Fibroblast of skin of left biceps (primary cell): Measurements from ENCODE around the gene TECR.
A peak's percentile ranks its signal among the peaks of the same experiment; 100 is the strongest.
"Not testable (repeated sequence)": the region's sequence is repeated elsewhere in the genome, so short reads cannot be mapped to it uniquely, and the experiment has no call there.

Source experiments
- DNase-seq, 2 experiments: peaks; one replicate each; pipeline ENCODE4 v3.0.0-alpha.2; 2013; ENCODE audit warnings: low read depth in 2 of 2

Gene TECR

GRCh38 chr19:14560776-14561108 lies 31.3 kb downstream of the TECR start:
- no peak for DNase-seq

GRCh38 chr19:14561249-14561648 lies 31.9 kb downstream of the TECR start:
- no peak for DNase-seq

- no peak for DNase-seq
These were observed 32.5 kb downstream of the TECR start for GRCh38 chr19:14561847-14562351.

DNA sequence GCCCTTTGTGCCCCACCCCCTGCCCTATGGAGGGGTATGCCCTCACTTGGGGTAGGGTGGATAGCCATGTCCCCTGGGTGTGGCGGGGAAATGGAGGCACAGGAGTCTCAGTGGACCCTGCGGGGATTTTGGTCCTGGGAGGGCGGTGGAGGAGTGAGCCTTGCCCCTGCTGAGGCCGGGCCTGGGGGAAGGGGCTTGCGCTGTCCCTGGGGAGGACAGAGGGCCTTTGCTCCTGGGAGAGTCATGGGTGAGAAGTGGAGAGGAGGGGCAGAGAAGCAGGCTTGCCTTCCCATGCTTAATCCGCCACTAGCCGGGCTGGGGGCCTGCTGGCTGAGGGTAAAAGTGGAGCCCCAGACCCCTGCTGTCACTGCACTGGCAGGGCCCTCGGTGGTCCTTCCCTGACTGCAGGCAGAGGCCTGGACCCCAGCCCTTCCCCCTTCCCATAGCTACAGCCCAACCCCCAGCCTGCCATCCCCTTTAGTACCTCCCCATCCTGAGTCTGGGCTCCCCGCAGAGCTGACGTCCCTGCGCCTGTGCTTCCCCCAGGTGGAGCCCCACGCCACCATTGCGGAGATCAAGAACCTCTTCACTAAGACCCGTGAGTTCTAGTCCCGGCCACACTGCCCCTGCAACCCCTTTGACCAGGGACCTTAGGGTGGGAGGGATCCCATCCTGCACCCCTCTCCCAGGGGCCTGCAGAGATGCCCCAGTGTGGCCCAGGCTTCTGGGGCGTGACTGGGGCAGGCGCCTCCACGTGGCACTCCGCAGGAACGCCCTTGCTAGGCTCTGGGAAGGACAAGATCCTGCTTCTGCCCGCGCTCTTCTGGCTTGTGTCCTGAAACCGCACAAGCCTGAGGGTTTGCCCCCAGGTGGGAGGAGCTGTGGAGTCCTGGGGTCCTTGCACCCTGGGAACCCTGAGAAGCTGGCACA lies 33.5 kb downstream of the TECR start:
- DNase-seq = no peak

DNA sequence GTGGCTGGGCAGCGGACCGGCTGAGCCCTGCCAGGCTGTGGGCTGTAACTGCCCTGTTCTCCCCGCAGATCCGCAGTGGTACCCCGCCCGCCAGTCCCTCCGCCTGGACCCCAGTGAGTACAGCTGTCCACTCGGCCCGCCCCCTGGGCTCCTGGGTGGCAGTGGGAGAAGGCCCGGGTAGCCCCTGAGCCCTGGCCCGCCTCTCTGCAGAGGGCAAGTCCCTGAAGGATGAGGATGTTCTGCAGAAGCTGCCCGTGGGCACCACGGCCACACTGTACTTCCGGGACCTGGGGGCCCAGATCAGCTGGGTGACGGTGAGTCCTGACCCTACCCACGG lies 34.2 kb downstream of the TECR start:
- DNase-seq = no peak

GRCh38 chr19:14563989-14564651 lies 34.7 kb downstream of the TECR start:
- DNase-seq = no peak

DNA sequence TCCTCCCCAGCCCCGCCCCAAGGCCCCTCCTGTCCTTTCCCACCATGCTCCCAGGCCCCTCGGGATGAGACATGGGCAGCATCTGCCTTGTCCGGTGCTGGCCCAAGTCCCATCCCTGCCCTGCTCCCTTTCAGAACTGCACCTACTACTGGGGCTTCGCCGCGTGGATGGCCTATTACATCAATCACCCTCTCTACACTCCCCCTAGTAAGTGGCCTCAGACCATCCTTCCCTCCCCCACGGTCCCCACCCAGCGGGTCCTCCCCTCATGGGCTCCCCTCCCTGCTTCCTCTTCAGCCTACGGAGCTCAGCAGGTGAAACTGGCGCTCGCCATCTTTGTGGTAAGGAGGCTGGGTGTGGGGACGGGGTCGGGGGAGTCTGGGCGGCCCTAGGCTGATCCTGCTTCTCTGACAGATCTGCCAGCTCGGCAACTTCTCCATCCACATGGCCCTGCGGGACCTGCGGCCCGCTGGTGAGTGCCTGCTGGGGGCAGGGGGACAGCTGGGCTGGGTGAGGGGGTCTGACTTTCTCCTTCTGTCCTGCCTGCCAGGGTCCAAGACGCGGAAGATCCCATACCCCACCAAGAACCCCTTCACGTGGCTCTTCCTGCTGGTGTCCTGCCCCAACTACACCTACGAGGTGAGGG lies 35.4 kb downstream of the TECR start:
- not testable (repeated sequence) for DNase-seq

DNA sequence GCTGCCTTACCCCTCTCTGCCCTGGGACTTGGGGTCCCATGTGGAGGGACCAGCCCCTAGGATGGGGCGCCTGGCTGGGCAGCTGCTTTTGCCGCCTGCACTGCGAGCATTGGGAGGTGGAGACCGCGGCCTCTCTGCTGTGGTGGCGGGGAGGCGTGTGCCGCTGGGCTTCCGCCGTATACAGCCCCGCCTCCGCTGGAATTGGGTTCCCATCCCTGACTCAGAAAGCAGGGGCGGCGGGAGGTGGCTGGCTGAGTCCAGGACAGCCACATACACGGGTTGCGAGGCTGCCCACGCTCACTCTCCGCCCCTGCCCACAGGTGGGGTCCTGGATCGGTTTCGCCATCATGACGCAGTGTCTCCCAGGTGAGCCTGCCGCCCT lies 35.9 kb downstream of the TECR start:
- DNase-seq = no peak

DNA sequence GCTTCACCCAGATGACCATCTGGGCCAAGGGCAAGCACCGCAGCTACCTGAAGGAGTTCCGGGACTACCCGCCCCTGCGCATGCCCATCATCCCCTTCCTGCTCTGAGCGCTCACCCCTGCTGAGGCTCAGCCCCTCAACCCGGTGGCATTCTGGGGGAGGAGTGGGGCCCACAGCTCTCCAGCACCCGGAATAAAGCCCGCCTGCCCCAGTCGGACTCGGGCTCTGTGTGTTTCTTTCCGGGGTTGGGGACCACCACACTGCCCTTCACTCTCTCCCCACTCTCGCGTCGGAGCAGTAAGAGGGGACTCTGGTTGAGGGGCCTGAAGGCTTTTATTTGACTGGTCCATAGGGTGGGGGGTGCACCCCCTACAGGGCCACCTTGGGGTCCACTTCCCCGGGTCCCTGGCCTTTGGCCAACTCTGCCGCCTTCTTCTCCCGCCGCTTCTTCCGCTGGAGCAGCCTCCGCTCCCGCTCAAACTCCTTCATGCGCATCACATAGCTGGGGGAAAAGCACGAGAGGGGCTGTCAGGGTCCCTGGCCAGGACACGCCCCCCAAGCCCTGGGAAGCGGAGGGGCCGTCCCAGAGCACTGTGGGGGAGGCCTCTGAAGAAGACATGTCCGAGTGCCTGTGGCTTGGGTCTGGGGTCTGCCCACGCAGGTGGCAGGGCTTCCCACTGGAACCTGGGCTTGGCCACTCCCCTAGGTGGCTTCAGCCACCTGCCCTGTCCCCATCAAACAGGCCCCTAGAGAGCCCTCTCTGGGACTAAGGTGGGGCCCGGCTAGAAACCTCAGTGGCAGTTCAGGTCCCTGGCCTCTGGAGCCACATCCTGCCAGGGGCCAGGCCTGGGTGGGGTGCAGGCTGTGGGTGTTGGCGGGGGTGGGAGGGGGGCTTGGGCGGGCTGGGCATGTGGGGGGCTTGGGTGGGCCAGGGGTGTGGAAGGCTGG lies 36.6 kb downstream of the TECR start:
- DNase-seq = no peak

DNA sequence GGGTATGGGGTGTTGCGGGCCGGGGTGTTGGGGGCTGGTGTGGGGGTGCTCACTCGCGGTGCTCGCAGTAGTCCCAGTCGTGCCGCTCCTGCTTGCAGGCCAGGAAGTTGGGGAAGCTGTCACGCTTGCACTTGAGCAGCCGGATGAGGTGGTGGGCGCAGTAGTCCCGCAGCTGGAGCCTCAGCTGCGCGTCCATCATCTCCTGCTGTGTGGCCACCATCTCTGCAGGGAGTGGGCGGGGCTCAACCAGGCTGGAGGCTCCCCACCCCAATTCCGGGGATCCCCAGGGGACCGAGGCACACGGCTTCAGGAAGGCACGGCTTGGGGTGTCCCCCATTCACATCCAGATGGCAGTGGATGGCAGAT lies 37.3 kb downstream of the TECR start:
- no peak for DNase-seq

DNA sequence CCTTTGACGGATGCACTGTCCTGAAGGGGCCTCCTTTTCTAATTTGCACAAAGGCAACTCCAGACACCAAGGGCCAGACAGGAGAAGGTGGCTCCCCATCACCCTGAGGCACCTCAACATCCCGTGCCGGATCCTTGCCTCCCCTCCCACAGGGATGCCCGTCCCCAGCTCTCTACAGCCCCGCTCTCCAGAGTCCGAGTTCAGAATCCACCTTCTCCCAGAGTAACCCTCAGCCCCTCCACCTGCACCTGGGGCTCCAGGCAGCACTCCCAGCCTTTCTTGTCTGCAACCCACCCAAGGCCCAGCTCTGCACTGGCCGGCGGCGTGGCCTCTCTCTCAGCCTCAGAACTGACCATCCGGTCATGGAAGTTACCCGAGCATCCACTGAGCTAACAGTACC lies 37.7 kb downstream of the TECR start:
- DNase-seq = no peak

- DNase-seq = no peak
These were observed 41.6 kb downstream of the TECR start for GRCh38 chr19:14570864-14571527.

DNA sequence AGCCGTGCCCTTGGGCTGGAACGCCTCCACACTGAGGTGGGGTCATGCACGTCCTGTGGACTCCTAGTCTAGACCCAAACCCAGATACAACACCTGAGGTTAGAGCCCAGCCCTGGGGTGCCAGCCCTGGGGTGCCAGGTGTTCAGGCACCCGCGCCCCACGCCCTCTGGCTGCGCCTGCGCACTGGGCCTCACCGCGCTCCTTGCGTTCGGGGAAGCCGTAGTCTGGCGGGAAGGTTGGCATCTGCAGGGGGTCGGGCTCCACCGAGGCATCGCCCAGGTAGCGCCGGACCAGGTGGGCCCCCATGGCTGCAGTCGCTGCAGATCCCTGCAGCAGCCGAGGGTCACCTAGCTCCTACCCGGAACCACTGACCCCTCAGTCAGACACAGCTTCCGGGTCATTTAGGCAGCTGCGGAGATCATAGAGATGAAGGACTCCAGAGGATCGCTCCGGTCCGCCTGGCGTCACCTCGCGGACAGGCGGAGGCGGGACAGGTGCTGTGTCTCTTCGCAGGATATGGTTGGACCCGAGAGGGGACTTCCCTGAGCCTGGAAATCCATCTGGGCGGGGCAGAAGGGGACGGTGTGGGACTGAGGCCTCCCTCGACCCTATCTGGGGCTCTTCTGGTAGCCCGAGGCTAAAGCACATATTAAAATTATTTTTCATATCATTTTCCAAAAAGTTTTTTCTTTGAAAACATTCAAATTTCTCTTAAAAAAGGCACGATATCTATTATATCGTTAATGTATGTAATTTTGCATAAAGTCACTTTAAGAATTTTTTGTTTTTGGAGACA lies 42.5 kb downstream of the TECR start, which contains the start of gene NDUFB7:
Gene NDUFB7, minus strand, starts transcription at position 372 of the 796 bp plus-strand sequence. Its CDS starts 66 bp downstream, at position 306.
- DNase-seq = peak; percentile 78 to 80

DNA sequence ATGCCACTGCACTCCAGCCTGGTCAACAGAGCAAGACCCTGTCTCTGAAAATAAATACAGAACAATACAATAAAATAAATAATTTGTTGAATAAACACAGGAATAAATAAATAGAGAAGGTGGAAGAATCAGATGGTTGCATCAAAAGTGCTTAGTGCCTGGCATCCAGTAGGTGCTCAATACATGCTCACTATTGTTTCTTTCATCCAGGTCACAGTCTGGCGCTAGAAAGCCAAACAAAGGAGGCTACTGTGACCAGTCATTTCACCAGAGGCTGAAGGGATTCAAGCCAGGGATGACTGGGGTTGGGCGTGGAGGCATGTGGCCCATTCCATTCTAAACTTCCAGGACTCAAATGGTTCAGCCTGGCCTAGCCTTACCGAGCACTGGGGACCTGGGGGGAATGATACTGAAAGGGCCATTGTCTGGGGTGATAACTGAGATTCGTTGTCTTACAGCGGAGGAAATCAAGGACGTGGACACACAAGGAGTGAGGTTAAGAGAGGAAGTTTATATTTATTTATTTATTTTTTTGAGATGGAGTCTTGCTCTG lies 46.1 kb downstream of the TECR start:
- DNase-seq = no peak

DNA sequence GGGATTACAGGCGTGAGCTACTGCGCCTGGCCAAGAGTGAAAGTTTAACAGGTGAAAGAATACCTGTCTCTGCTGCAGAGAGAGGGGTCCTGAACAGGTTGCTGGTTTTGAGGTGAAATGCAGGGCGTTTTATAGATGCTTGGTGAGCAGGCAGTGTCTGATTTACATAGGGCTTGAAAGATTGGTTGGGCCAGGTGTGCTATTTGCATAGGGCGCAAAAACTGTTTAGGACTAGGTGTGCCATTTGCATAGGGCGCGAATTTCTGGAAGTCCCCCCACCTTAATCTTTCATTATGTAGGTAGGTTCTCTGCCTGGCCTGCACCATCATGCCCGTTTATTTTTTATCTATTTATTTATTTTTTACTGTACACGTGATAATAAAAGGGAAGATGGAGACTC lies 47.0 kb downstream of the TECR start:
- no peak for DNase-seq

DNA sequence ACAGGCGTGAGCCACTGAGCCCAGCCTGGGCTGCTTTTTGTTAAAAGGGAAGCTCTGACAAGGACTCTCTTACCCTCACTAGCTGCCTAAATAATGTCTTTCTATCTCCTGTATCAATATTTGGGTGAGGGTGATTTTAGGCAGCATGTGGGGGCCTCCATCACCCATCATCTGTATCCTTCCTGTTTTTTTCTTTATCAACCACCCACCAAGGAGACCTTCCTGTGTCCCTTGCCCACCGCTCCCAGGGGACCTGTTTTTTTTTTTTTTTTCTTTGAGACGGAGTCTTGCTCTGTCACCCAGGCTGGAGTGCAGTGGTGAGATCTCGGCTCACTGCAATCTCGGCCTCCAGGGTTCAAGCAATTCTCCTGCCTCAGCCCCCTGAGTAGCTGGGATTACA lies 47.9 kb downstream of the TECR start:
- DNase-seq = no peak

DNA sequence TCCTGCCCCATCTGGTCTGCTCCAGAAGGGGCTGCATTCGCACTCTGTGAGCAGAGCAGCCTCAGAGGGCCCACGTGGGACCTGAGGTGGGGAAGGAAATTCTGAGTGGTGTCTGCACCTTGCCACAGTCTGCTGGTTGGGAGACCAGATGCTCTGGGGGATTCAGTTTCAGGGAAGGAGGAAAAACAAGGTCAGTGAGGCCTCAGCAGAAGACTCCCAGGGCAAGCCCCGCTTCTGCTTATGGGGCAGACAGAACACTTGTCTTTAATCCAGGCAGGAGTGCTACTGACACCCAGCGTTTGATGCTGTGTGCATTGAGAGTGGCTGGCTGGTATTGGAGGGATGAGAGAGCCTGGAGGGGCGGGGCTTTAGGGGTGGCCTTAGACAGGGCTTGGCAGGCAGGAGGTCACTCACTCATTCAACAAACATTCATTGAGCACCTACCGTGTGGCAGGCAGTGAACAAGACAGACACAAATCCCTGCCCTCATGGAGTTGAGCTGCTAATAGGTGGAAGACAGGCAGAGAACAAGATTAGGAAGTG lies 48.6 kb downstream of the TECR start:
- no peak for DNase-seq

DNA sequence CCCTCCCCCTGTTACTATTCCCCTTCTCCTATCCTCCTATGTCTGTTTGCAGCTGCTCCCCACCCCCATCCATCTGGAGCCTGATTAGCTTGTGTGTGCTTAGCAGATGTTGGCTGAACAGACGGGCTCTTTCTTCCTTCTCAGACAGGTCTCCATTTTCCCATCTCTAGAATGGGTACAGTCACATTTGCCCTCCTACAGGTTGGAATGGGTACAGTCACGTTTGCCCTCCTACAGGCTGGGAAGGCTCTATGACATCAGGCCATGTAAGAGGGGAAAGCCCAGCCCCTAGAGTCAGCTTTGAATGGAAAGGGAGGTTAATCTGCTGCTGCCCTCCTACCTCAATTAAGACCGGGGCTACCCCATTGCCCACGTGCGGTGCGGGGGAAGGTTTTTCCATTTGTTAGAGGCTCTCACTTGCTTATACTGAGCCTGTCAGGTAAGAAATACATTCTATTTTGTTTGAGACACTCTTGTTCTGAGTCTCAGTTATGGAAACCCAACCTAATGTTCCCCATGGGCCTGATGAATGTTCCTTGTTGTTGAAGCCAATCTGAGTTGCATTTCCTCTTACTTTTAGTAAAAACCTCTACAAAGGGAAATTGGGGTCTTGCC lies 51.3 kb downstream of the TECR start:
- no peak for DNase-seq

- DNase-seq = no peak
These were observed 53.5 kb downstream of the TECR start, which contains the start of gene CLEC17A for GRCh38 chr19:14582894-14583340. CLEC17A (plus strand) TSS chr19:14583084; CDS start chr19:14583161, 77 bp downstream.
